H1 (cell line): ENCODE data around the gene SNX20. TPM values are rescaled to one million over a fixed set of nuclear protein-coding genes. Genes with fewer than 3 reads are reported as not detected.

Experiments
- CTCF ChIA-PET: fragments of 300-600 bp; sonication (Branson Sonifier 250); formaldehyde crosslinking; loops from one replicate; lab custom pipeline; 2021; ENCODE audit not compliant: partially characterized antibody; lab: Charles Lee
- POLR2A ChIA-PET: fragments of 300-600 bp; sonication (Branson Sonifier 250); formaldehyde crosslinking; loops from one replicate; lab custom pipeline; 2021; ENCODE audit warnings: inconsistent platforms; ENCODE audit not compliant: partially characterized antibody; lab: Charles Lee
- DNase-seq, 2 experiments: peaks; one replicate each; pipeline versions ENCODE4 v3.0.0 to v3.0.0-alpha.2; 2010 to 2022; ENCODE audit warnings: low spot score in 2 of 2, low read depth in 1 of 2, mixed read lengths in 1 of 2
- FAIRE-seq: peaks from 2 replicates; lab custom pipeline; 2011; peaks lifted over from hg19 to GRCh38; lab: Jason Lieb, UNC
- H2AFZ ChIP-seq: 2 replicates; pipeline ENCODE4 v1.8.1; 2012; ENCODE audit warnings: low read length, inconsistent platforms
- H2AK5ac ChIP-seq: 2 replicates; pipeline ENCODE4 v1.6.1; 2013; ENCODE audit warnings: low read depth, low read length
- H2BK120ac ChIP-seq: replicated peaks from 2 replicates; pipeline ENCODE3; 2013; ENCODE audit warnings: low read depth, low read length, inconsistent platforms
- H2BK12ac ChIP-seq: 2 replicates; pipeline ENCODE4 v1.6.1; 2013; ENCODE audit warnings: low read depth, low read length
- H2BK15ac ChIP-seq: 2 replicates; pipeline ENCODE4 v1.6.1; 2013; ENCODE audit warnings: low read length
- H2BK20ac ChIP-seq: 2 replicates; pipeline ENCODE4 v1.6.1; 2013; ENCODE audit warnings: low read length
- H2BK5ac ChIP-seq: 2 replicates; pipeline ENCODE4 v1.6.1; 2013; ENCODE audit warnings: low read depth, low read length
- H3K14ac ChIP-seq: 2 replicates; pipeline ENCODE4 v1.6.1; 2013; ENCODE audit warnings: inconsistent platforms; ENCODE audit not compliant: insufficient read length
- H3K18ac ChIP-seq: 2 replicates; pipeline ENCODE4 v1.6.1; 2013; ENCODE audit warnings: low read length; ENCODE audit errors: extremely low read depth
- H3K23ac ChIP-seq: 2 replicates; pipeline ENCODE4 v1.6.1; 2013; ENCODE audit warnings: inconsistent platforms; ENCODE audit not compliant: insufficient read length
- H3K23me2 ChIP-seq: 2 replicates; pipeline ENCODE4 v1.6.1; 2013; ENCODE audit warnings: low read depth, low read length
- H3K27ac ChIP-seq: 2 replicates; pipeline ENCODE4 v1.6.1; 2011; ENCODE audit warnings: low read depth, low read length, inconsistent platforms
- H3K27me3 ChIP-seq, 4 experiments: replicated peaks in 1 of 4; 1 replicate in 1 of 4; 2 replicates in 3 of 4; pipeline versions ENCODE4 v1.6.1 to v1.8.1; 2011 to 2013; ENCODE audit warnings: low read length in 3 of 4, mild to moderate bottlenecking in 3 of 4, inconsistent platforms in 2 of 4, mixed read lengths in 2 of 4, moderate library complexity in 1 of 4; ENCODE audit not compliant: control insufficient read depth in 3 of 4, insufficient read depth in 3 of 4; ENCODE audit errors: extremely low read depth in 1 of 4
- H3K36me3 ChIP-seq, 4 experiments: 2 replicates each; pipeline versions ENCODE4 v1.6.1 to v1.8.1; 2011 to 2013; ENCODE audit warnings: mild to moderate bottlenecking in 4 of 4, low read length in 3 of 4, moderate library complexity in 2 of 4, control low read depth in 1 of 4, inconsistent platforms in 1 of 4; ENCODE audit not compliant: insufficient read depth in 4 of 4, control insufficient read depth in 2 of 4
- H3K4ac ChIP-seq: replicated peaks from 2 replicates; pipeline ENCODE3; 2013; ENCODE audit warnings: low read length, low read depth, mixed read lengths, inconsistent platforms; ENCODE audit not compliant: insufficient read length
- H3K4me1 ChIP-seq, 4 experiments: replicated peaks in 1 of 4; 1 replicate in 1 of 4; 2 replicates in 3 of 4; pipeline versions ENCODE4 v1.6.1 to v1.8.1; 2011 to 2013; ENCODE audit warnings: low read length in 3 of 4, inconsistent platforms in 2 of 4, mixed read lengths in 1 of 4; ENCODE audit not compliant: insufficient read depth in 4 of 4, control insufficient read depth in 3 of 4
- H3K4me2 ChIP-seq, 2 experiments: 2 replicates each; pipeline versions ENCODE4 v1.6.1 to v1.8.1; 2011 to 2013; ENCODE audit warnings: low read depth in 2 of 2, low read length in 2 of 2, control low read depth in 1 of 2, inconsistent platforms in 1 of 2, mild to moderate bottlenecking in 1 of 2; ENCODE audit not compliant: insufficient read depth in 1 of 2
- H3K4me3 ChIP-seq, 4 experiments: fragments of 200-600, 300-600 bp in 1 of 4; sonication (generic), shearing (Covaris generic), sonication (Bioruptor Twin) in 1 of 4; 2 replicates each; pipeline versions ENCODE4 v1.5.1 to v1.8.1; 2011 to 2016; ENCODE audit warnings: low read length in 4 of 4, low read depth in 3 of 4, control low read depth in 2 of 4, inconsistent platforms in 2 of 4, mild to moderate bottlenecking in 2 of 4, mixed read lengths in 1 of 4, moderate library complexity in 1 of 4; ENCODE audit not compliant: insufficient read depth in 2 of 4; ENCODE audit errors: extremely low read depth in 1 of 4
- H3K56ac ChIP-seq: replicated peaks from 2 replicates; pipeline ENCODE3; 2013; ENCODE audit warnings: low read depth, mild to moderate bottlenecking, mixed read lengths, low read length, inconsistent platforms; ENCODE audit not compliant: insufficient read length
- H3K79me1 ChIP-seq: 2 replicates; pipeline ENCODE4 v1.6.1; 2013; ENCODE audit warnings: low read depth, low read length, control low read depth
- H3K79me2 ChIP-seq, 2 experiments: 2 replicates each; pipeline versions ENCODE4 v1.6.1 to v1.8.1; 2012 to 2013; ENCODE audit warnings: low read length in 2 of 2, mild to moderate bottlenecking in 2 of 2, inconsistent platforms in 1 of 2; ENCODE audit not compliant: insufficient read depth in 2 of 2, control insufficient read depth in 1 of 2
- H3K9ac ChIP-seq, 4 experiments: replicated peaks in 1 of 4; 1 replicate in 1 of 4; 2 replicates in 3 of 4; pipeline versions ENCODE4 v1.6.1 to v1.8.1; 2011 to 2013; ENCODE audit warnings: low read depth in 3 of 4, low read length in 3 of 4, control low read depth in 2 of 4, mild to moderate bottlenecking in 2 of 4, moderate library complexity in 2 of 4, inconsistent platforms in 1 of 4; ENCODE audit errors: extremely low read depth in 1 of 4
- H3K9me3 ChIP-seq, 2 experiments: 2 replicates each; pipeline versions ENCODE4 v1.6.1 to v1.8.1; 2012 to 2013; ENCODE audit warnings: mild to moderate bottlenecking in 2 of 2, moderate library complexity in 2 of 2, control low read depth in 1 of 2, inconsistent platforms in 1 of 2, low read depth in 1 of 2, low read length in 1 of 2, mixed read lengths in 1 of 2; ENCODE audit not compliant: insufficient read depth in 2 of 2
- H4K20me1 ChIP-seq, 2 experiments: replicated peaks in 1 of 2; 2 replicates each; pipeline versions ENCODE3 to v1.8.1; 2011 to 2013; ENCODE audit warnings: inconsistent platforms in 2 of 2, low read length in 2 of 2, mild to moderate bottlenecking in 1 of 2; ENCODE audit not compliant: insufficient read depth in 2 of 2, control insufficient read depth in 1 of 2
- H4K5ac ChIP-seq: 2 replicates; pipeline ENCODE4 v1.6.1; 2013; ENCODE audit warnings: low read length, low read depth, mixed read lengths, inconsistent platforms; ENCODE audit not compliant: insufficient read length
- H4K8ac ChIP-seq: 2 replicates; pipeline ENCODE4 v1.8.0; 2013; ENCODE audit warnings: mild to moderate bottlenecking, moderate library complexity, low read length, inconsistent platforms; ENCODE audit not compliant: insufficient read depth; ENCODE audit errors: extremely low read depth
- H4K91ac ChIP-seq: replicated peaks from 2 replicates; pipeline ENCODE3; 2013; ENCODE audit warnings: low read length, mixed read lengths, inconsistent platforms; ENCODE audit not compliant: insufficient read length
- CEBPB ChIP-seq: IDR thresholded peaks from 2 replicates; pipeline ENCODE4 v1.6.1; 2012; ENCODE audit warnings: low read depth, low read length
- E2F6 ChIP-seq: IDR thresholded peaks from 2 replicates; pipeline ENCODE4 v1.6.1; 2012; ENCODE audit warnings: inconsistent platforms
- GABPA ChIP-seq: IDR thresholded peaks from 2 replicates; pipeline ENCODE4 v1.6.1; 2011; ENCODE audit warnings: mild to moderate bottlenecking, low read length, moderate library complexity, borderline replicate concordance; ENCODE audit not compliant: insufficient read depth
- RFX5 ChIP-seq: IDR thresholded peaks from 2 replicates; pipeline ENCODE4 v1.6.1; 2011; ENCODE audit warnings: low read depth, low read length, improper control_type of control experiment, borderline replicate concordance
- SP2 ChIP-seq: IDR thresholded peaks from 2 replicates; pipeline ENCODE4 v1.6.1; 2012; ENCODE audit warnings: mild to moderate bottlenecking, low read length, inconsistent platforms
- TCF12 ChIP-seq: IDR thresholded peaks from 2 replicates; pipeline ENCODE4 v1.6.1; 2011; ENCODE audit warnings: low read depth, mild to moderate bottlenecking, low read length
- TEAD4 ChIP-seq: IDR thresholded peaks from 2 replicates; pipeline ENCODE4 v1.6.1; 2012; ENCODE audit warnings: low read depth, low read length, inconsistent platforms, mixed read lengths
- WGBS, 2 experiments: shearing (Covaris generic) in 1 of 2; methylation state at CpG; one replicate each; pipeline versions ENCODE4 v1.1.6 to v1.1.7; 2013 to 2015; ENCODE audit warnings: low lambda C conversion rate in 2 of 2, mixed read lengths in 2 of 2, inconsistent platforms in 1 of 2, low coverage in 1 of 2, missing lambda C conversion rate in 1 of 2; ENCODE audit not compliant: insufficient replicate concordance in 2 of 2, insufficient coverage in 1 of 2, insufficient read length in 1 of 2; ENCODE audit errors: extremely low coverage in 1 of 2, missing lambda C conversion rate in 1 of 2; 5-methylcytosine and 5-hydroxymethylcytosine counted together
- polyA plus RNA-seq, 7 experiments: library from polyadenylated mRNA; depleted of rRNA in 3 of 7; stranded (reverse) in 5 of 7; unstranded in 2 of 7; fragments of >200 nt in 5 of 7; fragments of 200-250 nt in 2 of 7; gene quantifications; 1 replicate in 5 of 7; 2 replicates in 1 of 7; 4 replicates in 1 of 7; pipeline versions ENCODE4 v1.2.1 to v1.2.3, GENCODE V29; 2011 to 2013; ENCODE audit warnings: missing spikeins in 2 of 7, mixed read lengths in 2 of 7
- total RNA-seq: library from RNA; stranded (reverse); fragmentation: NEBNext Ultra II Directional; extraction: Animal tissue kit (Norgen Biotek cat#: 25700); gene quantifications from 2 replicates; pipeline ENCODE4 v1.2.1, GENCODE V29; 2021
- TF ChIP-seq, protein P1 (sequence below): IDR thresholded peaks from 2 replicates; pipeline ENCODE4 v1.6.1; 2012; ENCODE audit warnings: inconsistent platforms

Gene SNX20
- total and polyA plus RNA-seq, 2 of the 8 experiments (the other 6 are each of a cell fraction or from before 2014, with no cell fraction given): not detected

- H2AFZ ChIP-seq: no peak overlapping the region
- DNase-seq (no peak), FAIRE-seq (no peak)
- no peaks in the 10 kb centered on the region for H3K36me3 ChIP-seq
- no peak overlapping the region for H4K8ac ChIP-seq
- no peaks in the 10 kb centered on the region for H3K23me2 ChIP-seq
- no peak overlapping the region for H2AK5ac ChIP-seq
- 0 out of 7 replicates have a peak, but pooled peaks cover 0 to 3% (median 0%) of the 10 kb centered on the region in 4 experiments for H3K27me3 ChIP-seq
- no peak overlapping the region for H4K5ac ChIP-seq
- no peak for TF ChIP-seq TCF12
- TF ChIP-seq, protein P1, sequence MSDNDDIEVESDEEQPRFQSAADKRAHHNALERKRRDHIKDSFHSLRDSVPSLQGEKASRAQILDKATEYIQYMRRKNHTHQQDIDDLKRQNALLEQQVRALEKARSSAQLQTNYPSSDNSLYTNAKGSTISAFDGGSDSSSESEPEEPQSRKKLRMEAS: no peak
- no peak for TF ChIP-seq CEBPB
- no peak for TF ChIP-seq RFX5
- no peak for TF ChIP-seq E2F6
- TF ChIP-seq TEAD4: no peak
- no peak for TF ChIP-seq GABPA
- no peak for TF ChIP-seq SP2
- no peaks in the 10 kb centered on the region for H3K79me1 ChIP-seq
- H3K23ac ChIP-seq: no peak overlapping the region
- ChIA-PET CTCF (interaction anchor here (0.6 to 21.1 kb wide), 7 partner anchors 8 to 392 kb away, joined by 3 to 279 read pairs (median 3); no protein-coding TSS in a partner anchor), POLR2A (no interaction called here)
- no peak overlapping the region for H3K9ac ChIP-seq
- no peak overlapping the region for H3K27ac ChIP-seq
- H3K4me1 ChIP-seq: no peaks in the 10 kb centered on the region
- no peak overlapping the region for H2BK15ac ChIP-seq
- no peak overlapping the region for H3K4ac ChIP-seq
- no peak overlapping the region for H4K91ac ChIP-seq
- no peak overlapping the region for H2BK5ac ChIP-seq
- no peaks in the 10 kb centered on the region for H4K20me1 ChIP-seq
- H2BK120ac ChIP-seq: no peak overlapping the region
- no peak overlapping the region for H3K14ac ChIP-seq
- H2BK12ac ChIP-seq: no peak overlapping the region
- H3K9me3 ChIP-seq: 0 out of 4 replicates have a peak, but pooled peaks cover 0 to 5% of the 10 kb centered on the region in 2 experiments
- 83% methylated on average over 5 of the region's 5 CpGs; no CpG with 5 or more reads in 1 of the 2 experiments for WGBS, 2 experiments
- no peak overlapping the region for H3K56ac ChIP-seq
- H3K4me3 ChIP-seq: no peak overlapping the region
- H2BK20ac ChIP-seq: no peak overlapping the region
- no peak overlapping the region for H3K4me2 ChIP-seq
- no peak overlapping the region for H3K18ac ChIP-seq
- no peaks in the 10 kb centered on the region for H3K79me2 ChIP-seq
Measured at GRCh38 chr16:50659806-50660205, 21.3 kb downstream of the SNX20 start.
